Psoas muscle (tissue), 8 donors: ENCODE measurements around the gene GAR1. TPM values are rescaled to one million over a fixed set of nuclear protein-coding genes. Genes with fewer than 3 reads are reported as not detected.
"Not testable (repeated sequence)": the region's sequence is repeated elsewhere in the genome, so short reads cannot be mapped to it uniquely, and the experiment has no call there.

Source experiments
- ATAC-seq, 4 donors: fragments of 200-7000 bp; cut with Tn5 transposase; one replicate each; pipeline ENCODE4 v1.9.1; 2020; ENCODE audit warnings: moderate library complexity in 3 of 4, mild to moderate bottlenecking in 2 of 4
- DNase-seq, 2 donors: peaks; one replicate each; pipeline ENCODE4 v3.0.0-alpha.2; 2020
- H3K27ac ChIP-seq: fragments of 200-600 bp; one replicate; pipeline ENCODE4 v1.8.0; 2022
- H3K27me3 ChIP-seq, 3 donors: fragments of 200-600 bp in 1 of 3; one replicate each; pipeline versions ENCODE4 v1.6.1 to v1.8.0; 2013 to 2022; ENCODE audit warnings: low read length in 2 of 3, mild to moderate bottlenecking in 2 of 3, moderate library complexity in 1 of 3; ENCODE audit not compliant: insufficient read depth in 3 of 3
- H3K36me3 ChIP-seq, 2 donors: fragments of 200-600 bp in 1 of 2; one replicate each; pipeline versions ENCODE4 v1.6.1 to v1.8.0; 2013 to 2022; ENCODE audit warnings: low read depth in 1 of 2, mild to moderate bottlenecking in 1 of 2, moderate library complexity in 1 of 2; ENCODE audit not compliant: insufficient read depth in 1 of 2
- H3K4me1 ChIP-seq: fragments of 200-600 bp; one replicate; pipeline ENCODE4 v1.8.0; 2022
- H3K4me3 ChIP-seq: fragments of 200-600 bp; one replicate; pipeline ENCODE4 v1.8.0; 2022; ENCODE audit warnings: mild to moderate bottlenecking
- H3K9me3 ChIP-seq: fragments of 200-600 bp; one replicate; pipeline ENCODE4 v1.8.0; 2022
- CTCF ChIP-seq: fragments of 200-600 bp; IDR thresholded peaks from one replicate; pipeline ENCODE4 v1.8.0; 2022; ENCODE audit warnings: antibody characterized with exemption
- WGBS, 3 donors: extraction: QIAGEN DNeasy Blood & Tissue Kit; methylation state at CpG; one replicate each; pipeline versions ENCODE4 v1.1.6 to v1.1.7; 2013; 5-methylcytosine and 5-hydroxymethylcytosine counted together
- intact Hi-C, 2 donors: fragments of 100-400 bp; cut with DNase I; formaldehyde crosslinking; loops; one replicate each; pipeline versions ENCODE4 v1.11.0 to v1.14.2; 2022
- polyA plus RNA-seq, 3 donors: library from polyadenylated mRNA; stranded (reverse); fragments of 200-250 nt; gene quantifications; one replicate each; pipeline ENCODE4 v1.2.3, GENCODE V29; 2013
- total RNA-seq, 4 donors: library from RNA; stranded (reverse); fragmentation: NEBNext Ultra II Directional in 2 of 4; extraction: Animal tissue kit (Norgen Biotek cat#: 25700) in 2 of 4; gene quantifications; one replicate each; pipeline versions ENCODE4 v1.2.1 to v1.2.4, GENCODE V29; 2021 to 2023
- donor health status: healthy with polysubstance abuse.
- donor health status: DM: no; HTN: no; CAD: no; lungs with moderate emphysema.
- donor health status: Bipolar disorder and iron deficiency.
- donor health status: healthy.
- donor health status: DM: yes; HTN: yes; CAD: no.
- donor health status: DM: no; HTN: no; CAD: no.
- donor health status: DM: no; HTN: no; CAD: no.
- donor health status: DM: yes; HTN: yes; CAD: no.

Gene GAR1
- total and polyA plus RNA-seq, 7 donors = 7.7 to 54.5 (median 14.4) TPM

GRCh38 chr4:109847896-109848442, 32.4 kb downstream of the GAR1 start, which contains the start of gene LRIT3:
Gene LRIT3, plus strand, starts transcription at chr4:109848107. Its CDS starts 95 bp downstream, at chr4:109848202.
- no peak within 1 kb of the TSS for H3K27ac ChIP-seq
- H3K4me3 ChIP-seq = no peak within 1 kb of the TSS
- no peaks in the 10 kb centered on the region for H3K27me3 ChIP-seq
- WGBS, 3 donors = 63 to 78% (median 72%) methylated on average over 5 of the region's 5 CpGs
- no peak for ATAC-seq
- no peaks in the 10 kb centered on the region for H3K36me3 ChIP-seq
- TF ChIP-seq CTCF = no peak
- intact Hi-C loops = loop anchor here in 1 of 2 donors (10.0 kb wide), 1 partner anchor 1163 kb away; no protein-coding TSS in a partner anchor
- DNase-seq = no peak
- H3K9me3 ChIP-seq = no peaks in the 10 kb centered on the region
- H3K4me1 ChIP-seq = no peaks in the 10 kb centered on the region

GRCh38 chr4:109848501-109848900, 32.9 kb downstream of the GAR1 start:
- Histone ChIP-seq H3K27me3 (no peaks in the 10 kb centered on the region), H3K9me3 (no peaks in the 10 kb centered on the region), H3K4me3 (no peak overlapping the region), H3K36me3 (no peaks in the 10 kb centered on the region), H3K27ac (no peak overlapping the region), H3K4me1 (no peaks in the 10 kb centered on the region)
- intact Hi-C loops = loop anchor here in 1 of 2 donors (10.0 kb wide), 1 partner anchor 1164 kb away; no protein-coding TSS in a partner anchor
- ATAC-seq (no peak), DNase-seq (no peak)
- no peak for TF ChIP-seq CTCF
- 56 to 58% (median 57%) methylated on average over 2 of the region's 2 CpGs for WGBS, 3 donors

GRCh38 chr4:109850601-109851000, 35.0 kb downstream of the GAR1 start:
- ATAC-seq = no peak
- WGBS, 3 donors = 70 to 86% (median 73%) methylated on average over 5 of the region's 5 CpGs

GRCh38 chr4:109859426-109860300, 44.1 kb downstream of the GAR1 start:
- DNase-seq, ATAC-seq, H3K4me1 ChIP-seq, intact Hi-C loops, H3K9me3 ChIP-seq, H3K4me3 ChIP-seq, H3K27me3 ChIP-seq, H3K27ac ChIP-seq, H3K36me3 ChIP-seq: not testable (repeated sequence)
- 68 to 82% (median 77%) methylated on average over 4 of the region's 4 CpGs for WGBS, 3 donors

More at GRCh38 chr4:109850601-109851000, 35.0 kb downstream of the GAR1 start:
- no peak for DNase-seq
- Histone ChIP-seq H3K4me1 (no peaks in the 10 kb centered on the region), H3K9me3 (no peaks in the 10 kb centered on the region), H3K27me3 (no peaks in the 10 kb centered on the region), H3K4me3 (no peak overlapping the region), H3K27ac (no peak overlapping the region), H3K36me3 (no peaks in the 10 kb centered on the region)
- TF ChIP-seq CTCF = no peak
- intact Hi-C loops = no loop called here

GRCh38 chr4:109861271-109861670, 45.7 kb downstream of the GAR1 start:
- H3K27me3 ChIP-seq = no peaks in the 10 kb centered on the region
- H3K27ac ChIP-seq = no peak overlapping the region
- H3K4me1 ChIP-seq = no peaks in the 10 kb centered on the region
- no peak overlapping the region for H3K4me3 ChIP-seq
- TF ChIP-seq CTCF = no peak
- no peak for DNase-seq
- 88 to 98% (median 92%) methylated on average over 2 of the region's 2 CpGs for WGBS, 3 donors
- H3K36me3 ChIP-seq = no peaks in the 10 kb centered on the region
- peaks cover 4% of the 10 kb centered on the region for H3K9me3 ChIP-seq
- intact Hi-C loops = no loop called here
- ATAC-seq = no peak
